ENCODE measurements around the gene CNTN4.

DNA sequence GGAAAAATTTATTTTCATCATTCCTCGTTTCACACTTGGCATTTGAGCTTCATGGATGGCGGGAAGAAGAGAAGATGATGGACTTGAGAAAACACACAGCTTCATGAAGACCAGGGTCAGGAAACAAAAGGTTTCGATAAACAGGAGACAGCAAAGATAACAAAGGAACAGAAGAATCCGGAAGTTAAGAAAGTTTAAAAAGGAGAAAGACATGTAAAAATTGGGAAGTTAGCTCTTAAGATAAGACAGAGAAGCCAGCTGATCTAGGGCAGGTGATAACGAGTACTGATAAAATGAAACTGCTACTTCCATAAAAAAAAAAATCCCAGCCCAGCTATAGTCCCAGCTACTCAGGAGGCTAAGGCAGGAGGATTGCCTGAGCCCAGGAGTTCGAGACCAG is 987.6 kb downstream of the CNTN4 start:
- TF ChIP-seq POLR2A (IDR thresholded peaks at IDR 0.05) (no peak), POLR2AphosphoS5 (IDR thresholded peaks at IDR 0.05) (no peak)
- TF ChIP-seq, protein P1, sequence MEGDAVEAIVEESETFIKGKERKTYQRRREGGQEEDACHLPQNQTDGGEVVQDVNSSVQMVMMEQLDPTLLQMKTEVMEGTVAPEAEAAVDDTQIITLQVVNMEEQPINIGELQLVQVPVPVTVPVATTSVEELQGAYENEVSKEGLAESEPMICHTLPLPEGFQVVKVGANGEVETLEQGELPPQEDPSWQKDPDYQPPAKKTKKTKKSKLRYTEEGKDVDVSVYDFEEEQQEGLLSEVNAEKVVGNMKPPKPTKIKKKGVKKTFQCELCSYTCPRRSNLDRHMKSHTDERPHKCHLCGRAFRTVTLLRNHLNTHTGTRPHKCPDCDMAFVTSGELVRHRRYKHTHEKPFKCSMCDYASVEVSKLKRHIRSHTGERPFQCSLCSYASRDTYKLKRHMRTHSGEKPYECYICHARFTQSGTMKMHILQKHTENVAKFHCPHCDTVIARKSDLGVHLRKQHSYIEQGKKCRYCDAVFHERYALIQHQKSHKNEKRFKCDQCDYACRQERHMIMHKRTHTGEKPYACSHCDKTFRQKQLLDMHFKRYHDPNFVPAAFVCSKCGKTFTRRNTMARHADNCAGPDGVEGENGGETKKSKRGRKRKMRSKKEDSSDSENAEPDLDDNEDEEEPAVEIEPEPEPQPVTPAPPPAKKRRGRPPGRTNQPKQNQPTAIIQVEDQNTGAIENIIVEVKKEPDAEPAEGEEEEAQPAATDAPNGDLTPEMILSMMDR (IDR thresholded peaks at IDR 0.05): no peak

Data from breast epithelium (tissue), 3 donors.